Spleen (tissue), 7 donors: Measurements from ENCODE around the gene TM4SF4.

ENCODE experiments used
- CTCF ChIP-seq, 11 experiments: fragments of 200-600 bp in 7 of 11; fragments of 450-650 bp in 4 of 11; sonication (generic) in 4 of 11; IDR thresholded peaks in 8 of 11; conservative IDR thresholded peaks in 3 of 11; 1 replicate in 7 of 11; 2 replicates in 4 of 11; pipeline versions ENCODE4 v1.4.0 to v1.8.0; 2016 to 2021; ENCODE audit warnings: antibody characterized with exemption in 11 of 11, inconsistent platforms in 4 of 11, mild to moderate bottlenecking in 1 of 11
- POLR2A ChIP-seq, 3 donors: fragments of 450-650 bp; IDR thresholded peaks; one replicate each; pipeline ENCODE4 v1.5.1; 2017; ENCODE audit warnings: antibody characterized with exemption in 3 of 3, mild to moderate bottlenecking in 1 of 3
- POLR2AphosphoS5 ChIP-seq, 3 donors: sonication (generic); formaldehyde crosslinking; IDR thresholded peaks; one replicate each; pipeline ENCODE4 v1.5.1; 2017; ENCODE audit warnings: antibody characterized with exemption in 3 of 3
- donor health status: DM: no; HTN: no; CAD: no; lungs with moderate emphysema.
- donor health status: DM: no; HTN: no; CAD: no.
- donor health status: DM: no; HTN: no; CAD: no.

GRCh38 chr3:149548669-149549065 is 74.2 kb downstream of the TM4SF4 start:
- TF ChIP-seq CTCF (IDR thresholded peaks at IDR 0.05 in 8 of 11, conservative IDR thresholded peaks at IDR 0.05 in 3 of 11) (no peak), POLR2AphosphoS5 (IDR thresholded peaks at IDR 0.05) (no peak), POLR2A (IDR thresholded peaks at IDR 0.05) (no peak)
